Right atrium auricular region (tissue), 2 donors: ENCODE data around the gene SASH1. TPM values are rescaled to one million over a fixed set of nuclear protein-coding genes. Genes with fewer than 3 reads are reported as not detected.

ENCODE experiments used
- DNase-seq: peaks from one replicate; pipeline ENCODE4 v3.0.0-alpha.2; 2019; ENCODE audit warnings: low spot score
- H3K27ac ChIP-seq, 2 donors: fragments of 200-600 bp; sonication (generic); 1 replicate in 1 of 2; 2 replicates in 1 of 2; pipeline ENCODE4 v1.5.1; 2016 to 2019
- H3K27me3 ChIP-seq, 2 donors: fragments of 200-600 bp; sonication (generic); one replicate each; pipeline versions ENCODE4 v1.5.1 to v1.6.0; 2017 to 2019
- H3K36me3 ChIP-seq: fragments of 200-600 bp; sonication (generic); one replicate; pipeline ENCODE4 v1.5.1; 2016
- H3K4me1 ChIP-seq, 2 donors: fragments of 200-600 bp; sonication (generic); one replicate each; pipeline versions ENCODE4 v1.5.1 to v1.6.0; 2017 to 2019
- H3K4me3 ChIP-seq, 2 donors: fragments of 200-600 bp; sonication (generic); 1 replicate in 1 of 2; 2 replicates in 1 of 2; pipeline ENCODE4 v1.5.1; 2017 to 2019; ENCODE audit warnings: mild to moderate bottlenecking in 1 of 2, moderate library complexity in 1 of 2
- H3K9me3 ChIP-seq, 2 donors: fragments of 200-600 bp; sonication (generic); one replicate each; pipeline ENCODE4 v1.5.1; 2019
- CTCF ChIP-seq, 2 donors: fragments of 200-600 bp; sonication (generic); IDR thresholded peaks; one replicate each; pipeline ENCODE4 v1.5.1; 2019; ENCODE audit warnings: antibody characterized with exemption in 2 of 2
- total RNA-seq, 2 donors: library from RNA; depleted of rRNA; stranded (reverse); fragments of >200 nt; gene quantifications; one replicate each; pipeline ENCODE4 v1.1.0, GENCODE V29; 2016

SASH1 gene
- total RNA-seq, 2 donors from 2014 or later, result 39.0 to 42.3 TPM

- Histone ChIP-seq H3K27ac (no peak overlapping the region), H3K36me3 (no peaks in the 10 kb centered on the region), H3K4me3 (no peak overlapping the region), H3K4me1 (no peaks in the 10 kb centered on the region), H3K27me3 (no peaks in the 10 kb centered on the region), H3K9me3 (no peaks in the 10 kb centered on the region)
- no peak for TF ChIP-seq CTCF (IDR thresholded peaks at IDR 0.05)
- no peak for DNase-seq
These were observed 19.3 kb upstream of the SASH1 start for GRCh38 chr6:148323344-148323743.

- no peak overlapping the region for H3K27ac ChIP-seq
- H3K9me3 ChIP-seq, result no peaks in the 10 kb centered on the region
- H3K4me3 ChIP-seq, result no peak overlapping the region
- H3K27me3 ChIP-seq, result no peaks in the 10 kb centered on the region
- DNase-seq, result no peak
- no peak for TF ChIP-seq CTCF (IDR thresholded peaks at IDR 0.05)
- H3K4me1 ChIP-seq, result peaks cover 0 to 8% of the 10 kb centered on the region in 2 donors
- no peaks in the 10 kb centered on the region for H3K36me3 ChIP-seq
These were observed 18.2 kb upstream of the SASH1 start for GRCh38 chr6:148324297-148324985.

GRCh38 chr6:148325316-148326068 lies 17.1 kb upstream of the SASH1 start:
- no peak for DNase-seq
- Histone ChIP-seq H3K9me3 (no peaks in the 10 kb centered on the region), H3K27me3 (no peaks in the 10 kb centered on the region), H3K4me3 (no peak overlapping the region), H3K36me3 (no peaks in the 10 kb centered on the region), H3K4me1 (peaks cover 0 to 17% of the 10 kb centered on the region in 2 donors), H3K27ac (no peak overlapping the region)
- no peak for TF ChIP-seq CTCF (IDR thresholded peaks at IDR 0.05)

GRCh38 chr6:148328876-148329555 lies 13.6 kb upstream of the SASH1 start:
- Histone ChIP-seq H3K9me3 (no peaks in the 10 kb centered on the region), H3K27me3 (no peaks in the 10 kb centered on the region), H3K4me1 (peaks cover 0 to 17% of the 10 kb centered on the region in 2 donors), H3K4me3 (no peak overlapping the region), H3K27ac (peak overlapping the region; percentile 42 to 50), H3K36me3 (no peaks in the 10 kb centered on the region)
- TF ChIP-seq CTCF (IDR thresholded peaks at IDR 0.05), result no peak
- no peak for DNase-seq

- peak overlapping the region; percentile 42 to 50 for H3K27ac ChIP-seq
These were observed 12.8 kb upstream of the SASH1 start for GRCh38 chr6:148329596-148330381.

More at GRCh38 chr6:148329596-148330381, 12.8 kb upstream of the SASH1 start:
- Histone ChIP-seq H3K4me1 (peaks cover 0 to 17% of the 10 kb centered on the region in 2 donors), H3K27me3 (no peaks in the 10 kb centered on the region), H3K9me3 (no peaks in the 10 kb centered on the region), H3K4me3 (no peak overlapping the region), H3K36me3 (no peaks in the 10 kb centered on the region)
- no peak for TF ChIP-seq CTCF (IDR thresholded peaks at IDR 0.05)
- DNase-seq, result no peak
